Stimulated activated effector memory CD8-positive, alpha-beta T cell treated with anti-CD3 and anti-CD28 coated beads, Interleukin-12 subunit alpha, Interleukin-12 subunit beta, amount 100 ng/mL, for 72 hours (primary cell): ENCODE measurements around the gene NHERF1.
A peak's percentile ranks its signal among the peaks of the same experiment; 100 is the strongest.

ENCODE experiments used
- ATAC-seq: fragments of 150-1000 bp; cut with Tn5 transposase; 2 replicates; pipeline ENCODE4 v1.10.0; 2021
- DNase-seq, 2 donors: peaks; one replicate each; pipeline ENCODE4 v3.0.0; 2021 to 2022; ENCODE audit warnings: low spot score in 2 of 2
- H3K27ac Mint-ChIP-seq: one replicate; pipeline ENCODE4 v1.8.0; 2022; ENCODE audit warnings: mild to moderate bottlenecking, mixed read lengths
- H3K36me3 Mint-ChIP-seq: one replicate; pipeline ENCODE4 v1.8.0; 2022; ENCODE audit warnings: mild to moderate bottlenecking, mixed read lengths
- H3K4me1 Mint-ChIP-seq: one replicate; pipeline ENCODE4 v1.8.0; 2022; ENCODE audit warnings: mixed read lengths
- H3K4me3 Mint-ChIP-seq: one replicate; pipeline ENCODE4 v1.8.0; 2022; ENCODE audit warnings: mild to moderate bottlenecking, mixed read lengths
- H3K9me3 Mint-ChIP-seq: one replicate; pipeline ENCODE4 v1.8.0; 2022; ENCODE audit warnings: mixed read lengths

The NHERF1 gene

DNA sequence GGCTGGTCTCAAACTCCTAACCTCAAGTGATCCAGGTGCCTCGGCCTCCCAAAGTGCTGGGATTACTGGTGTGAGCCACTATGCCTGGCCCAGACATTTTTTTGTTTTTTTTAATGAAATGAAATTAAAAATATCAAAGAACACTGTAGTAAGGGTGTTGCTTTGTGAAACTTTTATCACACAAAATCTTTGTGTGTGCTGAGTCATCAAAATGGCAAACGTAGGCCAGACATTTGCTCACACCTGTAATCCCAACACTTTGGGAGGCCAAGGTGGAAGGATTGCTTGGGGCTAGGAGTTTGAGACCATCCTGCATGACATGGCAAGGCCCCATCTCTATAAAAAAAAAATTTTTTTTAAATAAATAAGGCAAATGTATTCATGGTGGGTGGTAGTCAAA, 18.0 kb downstream of the NHERF1 start:
- no peak for DNase-seq
- ATAC-seq, result no peak
- Mint-ChIP-seq H3K27ac (no peak overlapping the region), H3K9me3 (no peaks in the 10 kb centered on the region), H3K36me3 (peaks cover 90% of the 10 kb centered on the region), H3K4me3 (no peak overlapping the region), H3K4me1 (peaks cover 42% of the 10 kb centered on the region)

DNA sequence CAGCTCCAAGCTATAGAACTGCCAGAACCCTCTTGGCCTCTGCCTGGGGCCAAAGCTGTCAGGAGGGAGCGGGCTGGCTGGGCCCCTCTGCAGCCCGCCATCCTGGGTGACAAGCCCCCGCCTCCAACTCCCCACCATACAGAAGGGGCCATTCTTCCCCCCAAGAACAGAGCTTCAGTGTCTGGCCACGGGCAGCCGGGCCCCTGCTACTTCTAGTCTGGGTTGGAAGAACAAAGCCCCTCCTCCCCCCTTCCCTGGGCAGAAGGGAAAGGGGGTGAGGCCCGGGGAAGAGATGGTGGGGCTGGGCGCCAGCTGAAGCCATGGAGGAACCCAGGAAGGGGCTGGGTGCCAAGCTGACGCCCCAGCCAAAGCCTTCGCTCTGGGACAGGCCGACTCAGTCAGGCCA, 18.7 kb downstream of the NHERF1 start:
- H3K9me3 Mint-ChIP-seq, result no peaks in the 10 kb centered on the region
- ATAC-seq, result no peak
- DNase-seq, result no peak
- H3K36me3 Mint-ChIP-seq, result peaks cover 97% of the 10 kb centered on the region
- H3K4me3 Mint-ChIP-seq, result no peak overlapping the region
- peak overlapping the region; percentile 81 for H3K27ac Mint-ChIP-seq
- H3K4me1 Mint-ChIP-seq, result peaks cover 46% of the 10 kb centered on the region

DNA sequence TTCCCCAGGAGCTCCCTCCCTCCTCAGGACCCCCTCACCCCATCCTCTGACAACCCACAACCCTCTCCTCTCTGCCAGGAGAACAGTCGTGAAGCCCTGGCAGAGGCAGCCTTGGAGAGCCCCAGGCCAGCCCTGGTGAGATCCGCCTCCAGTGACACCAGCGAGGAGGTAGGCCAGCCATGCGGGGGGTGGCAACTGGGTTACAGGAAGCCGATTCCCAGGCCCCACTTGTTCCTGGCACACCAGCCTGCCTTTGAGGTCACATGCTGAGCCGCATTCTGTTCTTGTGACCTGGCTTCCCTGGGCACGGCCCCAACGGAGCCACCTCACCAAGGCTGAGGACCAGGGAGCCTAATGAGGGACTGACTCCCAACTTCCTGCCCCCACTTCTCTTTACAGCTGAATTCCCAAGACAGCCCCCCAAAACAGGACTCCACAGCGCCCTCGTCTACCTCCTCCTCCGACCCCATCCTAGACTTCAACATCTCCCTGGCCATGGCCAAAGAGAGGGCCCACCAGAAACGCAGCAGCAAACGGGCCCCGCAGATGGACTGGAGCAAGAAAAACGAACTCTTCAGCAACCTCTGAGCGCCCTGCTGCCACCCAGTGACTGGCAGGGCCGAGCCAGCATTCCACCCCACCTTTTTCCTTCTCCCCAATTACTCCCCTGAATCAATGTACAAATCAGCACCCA, 19.8 kb downstream of the NHERF1 start:
- Mint-ChIP-seq H3K9me3 (no peaks in the 10 kb centered on the region), H3K36me3 (peaks cover 99% of the 10 kb centered on the region), H3K4me3 (no peak overlapping the region), H3K4me1 (peaks cover 50% of the 10 kb centered on the region), H3K27ac (peak overlapping the region; percentile 81)
- DNase-seq (no peak), ATAC-seq (no peak)

DNA sequence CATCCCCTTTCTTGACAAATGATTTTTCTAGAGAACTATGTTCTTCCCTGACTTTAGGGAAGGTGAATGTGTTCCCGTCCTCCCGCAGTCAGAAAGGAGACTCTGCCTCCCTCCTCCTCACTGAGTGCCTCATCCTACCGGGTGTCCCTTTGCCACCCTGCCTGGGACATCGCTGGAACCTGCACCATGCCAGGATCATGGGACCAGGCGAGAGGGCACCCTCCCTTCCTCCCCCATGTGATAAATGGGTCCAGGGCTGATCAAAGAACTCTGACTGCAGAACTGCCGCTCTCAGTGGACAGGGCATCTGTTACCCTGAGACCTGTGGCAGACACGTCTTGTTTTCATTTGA, 20.3 kb downstream of the NHERF1 start:
- DNase-seq (peak in 1 of 2 donors; percentile 45), ATAC-seq (no peak)
- Mint-ChIP-seq H3K27ac (peak overlapping the region; percentile 81), H3K4me3 (no peak overlapping the region), H3K36me3 (peaks cover 99% of the 10 kb centered on the region), H3K9me3 (no peaks in the 10 kb centered on the region), H3K4me1 (peaks cover 50% of the 10 kb centered on the region)

DNA sequence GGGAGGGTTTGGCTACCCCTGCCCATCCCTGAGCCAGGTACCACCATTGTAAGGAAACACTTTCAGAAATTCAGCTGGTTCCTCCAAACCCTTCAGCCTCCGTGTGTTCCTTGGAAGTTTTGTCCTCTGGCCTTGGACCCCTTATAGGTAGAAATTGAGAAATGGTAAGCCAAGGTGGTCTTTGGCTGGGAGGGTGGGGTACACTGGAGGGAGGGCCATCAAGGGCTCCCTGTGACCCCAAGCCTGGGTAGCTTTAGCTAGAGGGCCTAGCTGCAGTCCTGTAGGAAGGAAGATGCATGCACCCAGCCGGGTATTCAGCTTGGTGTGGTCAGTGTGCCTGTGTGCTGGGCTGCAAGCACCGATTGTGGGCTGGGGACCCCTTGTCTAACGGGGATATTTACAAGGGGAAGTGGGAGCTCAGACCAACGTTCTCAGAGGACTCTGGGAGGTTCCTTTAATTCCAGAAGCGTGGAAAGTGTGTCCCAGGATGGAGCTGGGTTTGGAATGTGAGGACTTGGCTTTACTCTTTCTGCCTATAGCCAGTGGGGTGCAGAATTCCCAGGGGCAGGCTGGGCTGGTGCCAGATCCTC, 20.9 kb downstream of the NHERF1 start:
- H3K4me3 Mint-ChIP-seq, result no peak overlapping the region
- H3K4me1 Mint-ChIP-seq, result peaks cover 53% of the 10 kb centered on the region
- peaks cover 100% of the 10 kb centered on the region for H3K36me3 Mint-ChIP-seq
- H3K27ac Mint-ChIP-seq, result peak overlapping the region; percentile 81
- ATAC-seq (no peak), DNase-seq (peak in 1 of 2 donors; percentile 46)
- no peaks in the 10 kb centered on the region for H3K9me3 Mint-ChIP-seq

DNA sequence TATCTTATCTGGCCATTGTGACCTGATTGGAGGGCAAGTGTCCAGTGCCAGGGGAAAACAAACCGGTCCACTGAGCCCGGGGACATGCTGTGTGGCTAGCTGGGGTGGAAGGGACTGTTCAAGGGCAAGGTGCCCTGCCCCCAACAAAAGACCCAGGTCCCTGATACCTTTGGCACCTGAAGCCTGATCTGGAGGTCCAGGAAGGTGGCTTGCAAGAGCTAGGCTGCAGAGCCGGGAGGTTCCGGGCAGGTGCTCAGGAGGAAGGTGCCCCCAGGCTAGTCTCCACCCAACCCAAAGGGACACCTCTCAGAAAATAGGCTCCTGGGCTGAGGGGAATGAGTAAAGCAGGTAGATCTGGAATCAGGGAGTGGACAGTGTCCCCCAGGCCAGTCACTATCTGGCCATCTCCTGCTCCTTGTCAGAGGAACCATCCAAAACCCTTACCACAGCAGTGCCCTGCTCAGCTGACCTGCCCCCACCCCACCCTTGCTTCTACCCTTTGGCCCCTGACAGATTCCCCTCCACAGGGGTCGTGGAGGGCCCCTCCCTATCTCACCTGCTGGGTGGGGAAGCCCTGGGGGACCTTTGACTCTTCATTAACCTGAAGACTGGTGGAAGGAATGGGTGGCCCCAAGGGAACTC, 21.5 kb downstream of the NHERF1 start:
- peaks cover 53% of the 10 kb centered on the region for H3K4me1 Mint-ChIP-seq
- no peak for ATAC-seq
- peak overlapping the region; percentile 81 for H3K27ac Mint-ChIP-seq
- H3K36me3 Mint-ChIP-seq, result peaks cover 100% of the 10 kb centered on the region
- H3K4me3 Mint-ChIP-seq, result no peak overlapping the region
- H3K9me3 Mint-ChIP-seq, result no peaks in the 10 kb centered on the region
- peak in 1 of 2 donors; percentile 47 for DNase-seq

DNA sequence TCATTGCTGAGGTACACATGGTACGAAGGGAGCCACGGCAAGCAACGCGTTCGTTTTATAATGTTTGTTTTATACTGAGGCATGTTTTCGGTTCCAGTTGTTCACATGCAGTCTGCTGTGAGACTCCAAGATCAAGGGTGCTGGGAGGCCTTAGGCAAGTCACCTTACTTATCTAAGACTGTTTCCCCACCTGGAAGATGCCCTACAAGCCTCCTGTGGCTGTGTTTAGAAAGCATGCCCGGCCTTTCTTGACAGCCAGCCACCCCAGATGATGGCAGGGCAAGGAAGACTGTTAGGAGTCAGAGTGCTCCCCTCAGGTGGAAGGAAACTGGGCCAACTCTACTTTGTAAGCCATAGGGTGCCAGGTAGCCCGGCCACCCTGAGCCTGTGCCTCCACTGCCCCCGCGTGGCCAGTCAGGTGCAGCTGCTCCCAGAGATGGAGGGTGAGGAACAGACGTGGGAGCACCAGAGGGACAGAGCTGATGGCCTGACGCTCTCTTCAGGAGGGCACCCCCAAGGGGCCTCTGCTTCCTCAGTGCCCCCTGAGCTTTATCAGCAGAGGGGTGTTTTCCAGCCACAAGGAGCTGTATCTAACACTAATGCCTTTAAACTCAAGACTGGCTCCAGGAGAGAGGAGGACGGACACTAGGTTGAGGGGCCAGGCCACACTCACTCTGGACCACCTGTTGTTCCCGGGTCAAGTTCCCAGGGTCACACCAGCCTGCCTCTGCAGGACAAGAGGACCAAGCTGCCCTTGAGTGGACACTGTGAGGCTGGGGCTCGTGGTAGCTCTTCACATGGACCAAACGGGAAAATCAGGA, 22.3 kb downstream of the NHERF1 start:
- Mint-ChIP-seq H3K27ac (peak overlapping the region; percentile 81), H3K9me3 (no peaks in the 10 kb centered on the region), H3K4me3 (no peak overlapping the region), H3K36me3 (peaks cover 100% of the 10 kb centered on the region), H3K4me1 (peaks cover 58% of the 10 kb centered on the region)
- DNase-seq, result peak; percentile 53 to 79
- ATAC-seq, result peak; percentile 87

DNA sequence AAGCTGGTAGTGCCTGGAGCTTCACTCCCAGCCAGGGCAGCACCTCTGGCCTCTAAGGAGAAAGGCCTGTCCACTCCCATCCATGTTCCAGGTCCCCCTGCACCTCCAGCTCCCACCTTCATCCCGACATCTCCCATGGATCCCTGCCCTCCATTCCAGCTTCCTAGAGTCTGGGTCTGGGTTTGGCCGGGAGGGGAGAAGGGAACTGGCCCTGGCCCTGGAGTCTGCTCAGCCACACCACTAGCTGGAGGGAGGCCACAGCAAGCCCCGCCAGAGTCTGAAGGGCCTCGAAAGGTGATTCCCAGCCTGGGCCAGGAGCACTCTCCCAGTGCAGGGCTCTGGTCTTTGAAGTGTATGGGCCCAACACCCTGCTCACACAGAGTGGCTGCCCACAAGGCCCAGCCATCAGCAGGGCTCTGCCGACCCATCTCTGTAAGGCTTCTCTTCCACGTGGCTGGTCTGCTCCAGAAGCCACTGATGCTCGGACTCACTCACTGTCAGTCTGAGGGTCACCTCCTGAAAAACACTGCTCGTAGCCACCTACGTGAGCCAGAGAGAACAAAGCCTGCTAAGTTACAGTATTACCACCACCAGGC, 23.0 kb downstream of the NHERF1 start:
- Mint-ChIP-seq H3K9me3 (no peaks in the 10 kb centered on the region), H3K27ac (peak overlapping the region; percentile 81), H3K4me3 (no peak overlapping the region), H3K4me1 (peaks cover 66% of the 10 kb centered on the region), H3K36me3 (peaks cover 100% of the 10 kb centered on the region)
- no peak for ATAC-seq
- DNase-seq, result peak in 1 of 2 donors; percentile 47

DNA sequence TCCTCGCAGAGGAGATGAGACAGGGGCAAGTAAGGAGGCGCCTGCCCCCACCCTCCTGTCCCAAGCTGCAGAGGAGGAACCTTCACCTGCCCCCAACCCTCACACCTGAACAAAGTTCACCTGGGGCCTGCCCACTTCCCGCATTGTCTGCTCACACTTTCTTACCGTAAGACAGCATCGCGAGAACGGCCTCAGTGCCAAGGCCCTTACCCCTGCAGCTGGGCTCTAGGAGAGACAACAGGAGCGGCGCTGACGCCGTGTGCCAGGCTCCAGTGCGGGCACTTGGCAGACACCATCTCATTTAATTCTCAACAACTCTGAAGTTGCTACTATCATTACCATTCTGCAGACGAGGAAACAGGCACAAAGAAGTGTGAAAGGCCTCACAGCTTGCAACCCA, 23.6 kb downstream of the NHERF1 start:
- Mint-ChIP-seq H3K9me3 (no peaks in the 10 kb centered on the region), H3K36me3 (peaks cover 99% of the 10 kb centered on the region), H3K4me3 (no peak overlapping the region), H3K27ac (peak overlapping the region; percentile 81), H3K4me1 (peaks cover 71% of the 10 kb centered on the region)
- ATAC-seq, result no peak
- no peak for DNase-seq

DNA sequence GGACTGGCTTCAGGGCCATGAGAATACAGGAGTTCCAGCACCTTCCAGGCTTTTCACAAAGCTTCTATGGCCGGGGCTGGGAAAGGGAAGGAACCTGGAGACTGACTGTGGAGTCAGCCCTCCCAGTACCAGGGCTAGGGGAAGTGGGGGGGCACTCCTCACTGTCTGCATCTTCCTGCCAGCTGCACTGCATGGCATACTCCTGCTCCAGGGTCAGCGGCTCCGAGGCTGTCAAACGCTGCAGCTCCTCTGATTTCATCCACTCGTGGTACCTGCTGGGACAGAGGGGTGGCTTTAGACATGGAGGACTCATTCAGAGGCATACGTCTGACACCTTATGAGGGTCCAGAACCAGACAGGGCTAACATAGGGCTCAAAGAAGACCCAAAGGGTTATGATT, 25.0 kb downstream of the NHERF1 start:
- H3K4me3 Mint-ChIP-seq, result no peak overlapping the region
- no peak for ATAC-seq
- H3K9me3 Mint-ChIP-seq, result no peaks in the 10 kb centered on the region
- peaks cover 79% of the 10 kb centered on the region for H3K4me1 Mint-ChIP-seq
- peak overlapping the region; percentile 81 for H3K27ac Mint-ChIP-seq
- DNase-seq, result no peak
- peaks cover 86% of the 10 kb centered on the region for H3K36me3 Mint-ChIP-seq

DNA sequence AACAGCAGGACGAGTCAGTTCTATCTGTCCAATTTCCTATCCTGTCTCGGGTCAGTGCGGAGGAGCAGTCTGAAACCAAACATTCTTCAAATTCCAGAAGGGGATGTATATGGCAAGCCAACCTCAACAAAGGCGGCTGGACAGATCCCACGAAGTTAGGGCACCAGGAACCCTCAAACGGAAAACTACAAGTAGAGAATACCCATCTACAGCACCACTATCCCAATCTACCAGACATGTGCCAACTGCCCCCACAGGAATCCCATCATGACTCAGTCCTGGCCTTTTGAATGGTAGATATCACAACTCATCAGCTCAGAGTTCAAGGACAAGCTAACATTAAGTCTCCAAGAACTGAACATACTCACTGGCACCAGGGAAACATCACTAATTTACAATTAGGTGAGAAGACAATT, 25.5 kb downstream of the NHERF1 start:
- ATAC-seq (no peak), DNase-seq (no peak)
- Mint-ChIP-seq H3K4me1 (peaks cover 78% of the 10 kb centered on the region), H3K36me3 (peaks cover 81% of the 10 kb centered on the region), H3K9me3 (no peaks in the 10 kb centered on the region), H3K4me3 (no peak overlapping the region), H3K27ac (peak overlapping the region; percentile 81)

DNA sequence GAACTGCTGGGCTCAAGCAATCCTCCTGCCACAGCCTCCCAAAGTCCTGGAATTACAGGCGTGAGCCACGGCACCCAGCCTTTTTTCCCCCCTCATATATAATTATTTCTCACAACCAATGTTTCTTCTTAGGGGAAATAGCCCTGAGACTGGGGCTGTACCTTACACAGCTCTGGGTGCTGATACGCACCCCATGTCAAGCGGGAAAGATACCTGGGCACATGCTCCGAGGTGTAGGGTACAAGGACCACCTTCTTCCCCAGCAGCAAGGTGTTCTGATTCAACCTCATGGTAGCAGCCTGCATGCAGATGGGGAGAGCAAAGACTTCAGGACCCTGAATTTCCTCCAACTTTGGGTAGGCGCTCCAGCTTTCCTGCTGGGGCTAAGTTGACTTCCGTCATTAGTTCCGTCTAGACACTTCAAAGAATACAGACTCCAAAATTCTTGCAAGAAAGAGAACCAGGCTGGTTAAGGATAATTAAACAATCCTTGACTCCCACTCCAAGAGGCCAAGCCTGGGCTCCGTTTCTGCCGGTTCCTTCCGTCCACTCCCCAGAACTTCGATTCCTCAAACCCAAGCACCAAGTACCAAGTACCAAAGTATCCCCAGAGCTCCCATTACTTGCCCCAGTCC, 27.1 kb downstream of the NHERF1 start:
- H3K4me1 Mint-ChIP-seq, result peaks cover 81% of the 10 kb centered on the region
- peaks cover 75% of the 10 kb centered on the region for H3K36me3 Mint-ChIP-seq
- H3K9me3 Mint-ChIP-seq, result no peaks in the 10 kb centered on the region
- peak overlapping the region; percentile 100 for H3K4me3 Mint-ChIP-seq
- ATAC-seq (no peak), DNase-seq (no peak)
- peak overlapping the region; percentile 99 for H3K27ac Mint-ChIP-seq

DNA sequence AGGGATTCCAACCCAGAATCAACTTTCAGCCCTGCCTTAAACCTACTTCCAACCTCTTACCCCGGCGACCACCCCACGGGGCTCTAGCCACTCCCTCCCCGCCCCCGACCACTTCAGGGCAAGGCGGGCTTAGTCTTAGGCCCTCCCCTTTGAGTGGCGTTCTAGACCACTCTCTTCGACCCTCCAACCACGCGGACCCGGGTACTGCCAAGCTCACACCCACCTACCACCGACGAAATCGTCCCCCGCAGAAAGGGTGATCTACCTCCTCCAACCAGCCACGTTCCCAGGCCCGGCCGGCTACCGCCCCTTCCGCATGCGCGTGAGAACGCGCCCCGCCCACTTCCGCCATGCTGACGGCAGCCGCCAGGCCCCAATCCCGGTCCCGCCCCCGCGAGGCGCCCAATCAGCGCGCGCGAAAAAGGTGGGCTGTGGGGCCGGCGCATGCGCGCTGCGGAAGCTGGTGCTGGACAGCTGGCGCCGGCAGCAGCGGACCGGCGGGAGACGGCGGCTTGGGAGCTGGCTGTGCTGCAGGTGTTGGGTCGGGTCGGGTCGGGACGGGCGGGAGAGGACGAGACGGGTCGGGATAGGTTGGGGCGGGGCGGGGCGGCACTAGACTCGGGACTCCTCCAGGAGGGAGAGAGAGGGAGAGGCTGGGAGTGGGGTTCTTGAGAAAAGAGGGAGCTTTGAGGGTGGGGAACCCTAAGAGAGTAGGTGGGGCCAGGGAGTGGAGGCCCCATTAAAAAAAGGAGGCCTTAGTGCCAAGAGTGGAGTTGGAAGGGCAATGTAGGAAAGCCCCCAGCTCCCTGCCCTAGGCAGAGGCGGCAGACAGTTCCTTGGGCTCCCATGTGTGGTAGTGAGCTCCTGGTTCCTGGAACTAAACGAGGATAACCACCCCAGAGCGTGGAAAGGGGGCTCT, 27.9 kb downstream of the NHERF1 start, which contains the start of gene NAT9:
Gene NAT9 (minus strand): TSS at position 302 of the 919 bp plus-strand sequence. CDS start 647 bp downstream, outside the sequence.
- peak; percentile 78 for ATAC-seq
- Mint-ChIP-seq H3K27ac (peak within 1 kb of the TSS; percentile 99), H3K4me3 (peak within 1 kb of the TSS; percentile 100), H3K36me3 (peaks cover 67% of the 10 kb centered on the region), H3K9me3 (no peaks in the 10 kb centered on the region), H3K4me1 (peaks cover 81% of the 10 kb centered on the region)
- DNase-seq, result peak; percentile 100

DNA sequence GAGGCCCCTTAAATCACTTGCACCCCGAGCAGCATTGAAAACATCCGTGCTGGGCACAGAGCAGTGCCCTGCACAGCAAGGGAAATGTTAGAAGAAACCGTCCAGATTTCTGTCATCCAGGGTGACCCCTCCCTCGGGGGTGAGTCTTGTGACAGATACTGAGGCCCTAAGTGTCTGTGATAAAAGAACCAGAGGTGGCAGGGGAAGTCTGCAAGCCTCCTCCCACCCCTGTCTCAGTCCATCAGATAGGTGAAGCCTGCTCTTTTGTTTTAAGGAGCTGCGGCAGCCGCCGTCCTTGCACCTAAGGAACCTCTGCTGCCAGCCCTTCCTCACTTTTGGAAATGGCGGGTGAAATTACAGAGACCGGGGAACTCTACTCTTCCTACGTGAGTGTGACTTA, 28.6 kb downstream of the NHERF1 start:
- Mint-ChIP-seq H3K9me3 (no peaks in the 10 kb centered on the region), H3K4me3 (peak overlapping the region; percentile 100), H3K4me1 (peaks cover 85% of the 10 kb centered on the region), H3K36me3 (peaks cover 60% of the 10 kb centered on the region), H3K27ac (peak overlapping the region; percentile 99)
- ATAC-seq, result no peak
- DNase-seq, result no peak
